T-helper 22 cell (primary cell): Measurements from ENCODE around the gene RCN2.
A peak's percentile ranks its signal among the peaks of the same experiment; 100 is the strongest.

Experiments used
- DNase-seq: peaks from one replicate; pipeline ENCODE4 v3.0.0-alpha.2; 2020; ENCODE audit warnings: low read depth

The RCN2 gene

DNA sequence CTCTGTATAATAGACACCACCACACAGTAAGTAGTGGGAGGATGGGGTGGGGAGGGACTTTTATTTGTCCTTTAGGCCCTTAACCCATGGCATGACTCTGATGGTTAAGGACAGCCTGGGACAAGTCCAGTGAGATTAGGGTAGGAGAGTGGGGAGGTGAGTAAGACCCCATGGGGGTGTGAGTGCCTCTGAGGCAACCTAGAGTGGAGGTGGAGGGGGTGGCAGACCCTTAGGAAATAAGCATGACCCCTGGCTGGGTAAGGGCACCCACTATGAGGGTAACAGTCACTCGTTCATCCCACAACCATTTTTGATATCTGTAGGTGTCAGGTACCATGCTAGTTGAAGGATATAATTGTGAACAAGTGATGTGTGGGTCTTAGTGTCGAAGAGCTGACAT lies 42.4 kb downstream of the RCN2 start:
- no peak for DNase-seq

DNA sequence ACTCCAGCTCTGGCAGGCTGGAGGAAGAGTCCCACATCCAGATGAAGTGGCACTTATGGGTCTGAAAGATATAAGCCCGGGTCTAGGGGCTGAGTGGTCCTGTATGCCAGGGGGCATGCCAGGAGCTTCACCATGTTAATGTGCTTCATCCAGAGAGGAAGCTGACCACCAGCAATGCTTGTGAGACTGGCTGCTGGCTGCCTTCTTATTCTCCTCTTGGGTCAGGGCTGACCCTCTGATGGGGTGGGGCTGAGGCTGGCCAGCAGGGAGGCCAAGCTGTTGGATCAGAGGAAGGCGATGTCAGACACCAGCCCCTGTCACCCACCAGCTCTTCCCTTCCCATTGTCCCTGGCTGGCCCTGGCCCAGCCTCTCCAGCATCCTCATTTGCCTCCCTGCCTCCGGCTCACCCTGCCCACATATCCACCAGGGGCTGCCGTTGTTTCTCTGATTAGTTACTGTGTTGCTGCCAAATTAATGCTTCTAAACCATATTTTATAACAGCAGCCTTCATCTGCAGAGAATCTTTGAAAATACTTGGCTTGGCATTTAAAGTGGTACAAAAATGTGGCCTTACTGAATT lies 43.0 kb downstream of the RCN2 start:
- DNase-seq, result no peak

DNA sequence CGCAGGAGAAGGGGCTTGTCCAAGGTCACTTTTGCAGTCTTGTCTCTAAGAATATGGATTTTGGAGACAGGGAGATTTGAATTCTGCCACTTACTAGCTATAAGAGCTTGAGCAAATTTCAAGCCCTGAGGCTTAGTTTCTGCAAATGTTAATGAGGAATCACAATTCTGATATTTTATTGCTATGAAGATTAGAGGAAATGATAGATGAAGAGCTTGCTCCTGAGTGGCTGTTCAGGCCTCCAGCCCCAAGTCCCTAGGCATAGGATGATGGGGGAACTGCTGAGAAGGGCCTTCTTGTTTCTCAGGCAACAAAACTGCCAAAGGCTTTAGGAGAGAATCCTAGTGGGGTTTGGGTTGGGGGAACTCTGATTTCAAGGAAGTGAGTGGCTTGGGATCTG lies 44.6 kb downstream of the RCN2 start:
- DNase-seq, result no peak

DNA sequence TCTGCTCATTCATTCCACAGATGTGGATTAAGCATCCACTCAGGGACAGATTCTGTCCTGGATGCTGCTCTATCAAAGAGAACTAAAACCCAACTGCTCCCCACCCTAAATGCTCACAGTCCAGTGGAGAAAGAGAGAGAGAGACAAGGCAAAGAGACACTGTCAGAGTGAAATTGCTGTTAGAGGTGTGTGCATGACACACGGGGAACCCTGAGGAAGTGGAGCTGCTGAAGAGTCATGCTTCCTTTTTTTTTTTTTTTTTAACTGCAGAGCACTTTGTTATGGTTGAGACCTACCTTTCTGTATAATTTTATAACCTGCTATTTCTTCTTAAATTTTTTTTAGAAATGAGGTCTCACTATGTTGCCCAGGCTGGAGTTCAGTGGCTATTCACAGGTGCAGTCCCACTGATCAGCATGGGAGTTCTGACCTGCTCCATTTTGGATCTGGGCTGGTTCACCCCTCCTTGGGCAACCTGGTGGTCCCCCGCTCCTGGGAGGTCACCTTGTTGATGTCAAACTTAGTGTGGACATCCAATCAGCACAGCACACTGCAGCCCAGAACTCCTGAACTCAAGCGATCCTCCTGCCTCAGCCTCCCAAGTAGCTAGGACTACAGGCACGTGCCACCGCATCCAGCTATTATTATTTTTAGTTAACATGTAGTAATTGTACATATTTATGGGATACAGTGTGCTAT lies 45.2 kb downstream of the RCN2 start:
- DNase-seq, result no peak

DNA sequence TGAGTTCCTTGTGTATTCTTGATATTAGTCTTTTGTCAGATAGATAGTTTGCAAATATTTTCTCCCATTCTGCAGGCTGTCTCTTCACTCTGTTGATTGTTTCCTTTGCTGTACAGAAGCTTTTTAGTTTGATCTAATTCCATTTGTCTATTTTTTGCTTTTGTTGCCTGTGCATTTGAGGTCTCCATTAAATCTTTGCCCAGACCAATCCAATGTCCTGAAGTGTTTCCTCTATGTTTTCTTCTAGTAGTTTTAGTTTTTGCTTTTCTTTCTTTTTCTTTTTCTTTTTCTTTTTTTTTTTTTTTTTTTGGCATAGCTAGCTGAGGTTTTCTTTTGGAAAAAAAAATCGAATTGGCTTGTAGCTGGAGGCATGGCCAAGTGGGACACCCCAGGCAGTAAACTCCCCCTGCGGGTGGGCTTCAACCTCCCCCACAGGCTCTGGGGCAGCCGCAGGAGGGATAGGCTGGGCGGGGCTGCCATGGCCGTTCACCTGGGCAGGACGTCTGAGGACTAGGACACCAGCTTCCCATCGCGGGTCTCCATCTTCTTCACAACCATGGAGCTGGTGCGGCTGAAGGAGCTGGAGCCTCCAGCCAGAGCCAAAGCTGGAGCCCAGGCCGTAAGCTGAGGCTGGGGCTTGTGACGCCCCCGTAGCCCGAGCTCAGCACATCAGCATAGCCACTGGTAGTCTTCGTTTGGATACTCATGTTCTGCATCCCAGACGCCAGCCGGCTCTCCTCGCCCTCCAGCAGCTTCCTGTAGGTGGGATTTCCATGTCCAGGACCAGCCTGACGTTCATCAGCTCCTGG lies 47.2 kb downstream of the RCN2 start:
- DNase-seq, result no peak

DNA sequence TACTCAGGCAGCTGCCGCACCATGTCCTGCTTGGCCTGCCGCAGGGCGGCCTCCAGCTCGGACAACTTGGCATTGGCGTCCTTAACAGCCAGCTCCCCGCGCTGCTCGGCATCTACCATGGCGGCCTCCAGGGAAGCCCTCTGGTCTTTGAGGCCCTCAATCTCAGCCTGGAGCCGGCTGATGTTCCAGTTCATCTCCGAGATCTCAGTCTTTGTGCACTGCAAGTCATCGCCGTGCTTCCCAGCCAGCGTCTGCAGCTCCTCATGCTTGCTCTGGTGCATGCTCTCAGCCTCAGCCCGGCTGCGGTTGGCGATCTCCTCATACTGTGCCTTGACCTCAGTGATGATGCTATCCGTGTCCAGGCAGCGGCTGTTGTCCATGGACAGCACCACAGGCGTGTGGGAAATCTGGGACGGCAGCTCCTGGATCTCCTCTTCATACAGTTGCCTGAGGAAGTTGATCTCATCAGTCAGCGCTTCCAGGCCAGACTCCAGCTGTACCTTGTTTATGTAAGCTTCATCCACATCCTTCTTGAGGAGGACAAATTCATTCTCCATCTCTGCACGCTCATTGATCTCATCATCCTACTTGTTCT lies 47.9 kb downstream of the RCN2 start:
- DNase-seq, result no peak

DNA sequence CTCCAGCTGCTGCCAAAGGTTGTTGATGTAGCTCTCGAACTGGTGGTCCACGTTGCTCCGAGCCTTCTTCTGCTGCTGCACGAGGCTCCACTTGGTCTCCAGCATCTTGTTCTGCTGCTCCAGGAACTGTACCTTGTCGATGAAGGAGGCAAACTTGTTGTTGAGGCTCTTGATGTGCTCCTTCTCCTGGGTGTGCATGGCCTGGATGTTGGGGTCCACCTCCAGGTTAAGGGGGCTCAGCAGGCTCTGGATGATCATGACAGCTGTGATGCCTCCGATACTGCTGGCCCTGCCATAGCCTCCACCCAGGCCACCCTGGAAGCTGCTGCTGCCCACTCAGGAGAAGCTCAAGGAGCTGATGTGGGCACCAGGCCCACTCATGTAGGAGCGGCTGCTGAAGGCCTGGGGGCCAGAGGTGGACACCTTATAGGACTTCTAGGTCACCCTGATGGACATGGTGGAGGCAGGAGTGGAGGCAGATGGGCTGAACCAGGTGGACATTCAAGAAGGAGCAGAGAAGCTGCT lies 48.5 kb downstream of the RCN2 start:
- DNase-seq, result no peak

DNA sequence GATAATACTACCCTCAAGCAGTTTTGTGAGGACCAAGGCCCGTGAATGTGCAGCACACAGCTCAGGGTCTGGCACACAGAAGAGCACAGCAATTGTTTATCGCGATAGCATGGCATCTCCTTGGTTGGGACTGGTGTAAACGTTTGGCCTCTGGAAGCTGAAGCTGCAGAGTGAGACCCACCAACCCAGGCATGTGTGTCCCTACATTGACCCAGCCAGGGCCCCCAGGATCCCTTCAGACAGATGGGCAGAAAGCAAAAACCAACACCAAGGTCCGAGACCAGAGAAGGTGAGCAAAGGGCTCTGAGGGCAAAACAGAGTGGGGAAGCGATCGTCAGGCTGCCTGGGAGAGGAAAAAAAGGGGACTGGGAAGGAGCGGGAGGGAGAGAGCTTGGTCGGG lies 50.8 kb downstream of the RCN2 start:
- no peak for DNase-seq

DNA sequence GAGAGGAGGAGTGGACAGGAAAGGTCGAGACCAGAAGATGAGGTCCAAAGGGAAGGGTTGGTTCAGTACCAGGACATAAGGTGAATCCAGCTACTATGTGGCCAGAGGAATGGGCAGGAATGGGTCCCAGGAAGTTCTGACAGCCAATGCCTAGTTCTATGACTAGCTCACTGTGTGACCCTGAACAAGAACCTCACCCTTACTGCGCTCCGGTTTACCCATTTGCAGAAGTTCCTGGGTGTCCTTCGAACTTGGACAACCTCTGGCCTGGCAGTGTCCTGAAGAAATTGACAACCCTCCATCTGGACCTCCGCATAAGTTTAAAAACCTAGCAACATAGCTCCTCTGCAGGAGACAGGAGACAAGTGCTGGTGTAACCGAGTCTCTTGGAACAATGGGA lies 51.2 kb downstream of the RCN2 start:
- no peak for DNase-seq

DNA sequence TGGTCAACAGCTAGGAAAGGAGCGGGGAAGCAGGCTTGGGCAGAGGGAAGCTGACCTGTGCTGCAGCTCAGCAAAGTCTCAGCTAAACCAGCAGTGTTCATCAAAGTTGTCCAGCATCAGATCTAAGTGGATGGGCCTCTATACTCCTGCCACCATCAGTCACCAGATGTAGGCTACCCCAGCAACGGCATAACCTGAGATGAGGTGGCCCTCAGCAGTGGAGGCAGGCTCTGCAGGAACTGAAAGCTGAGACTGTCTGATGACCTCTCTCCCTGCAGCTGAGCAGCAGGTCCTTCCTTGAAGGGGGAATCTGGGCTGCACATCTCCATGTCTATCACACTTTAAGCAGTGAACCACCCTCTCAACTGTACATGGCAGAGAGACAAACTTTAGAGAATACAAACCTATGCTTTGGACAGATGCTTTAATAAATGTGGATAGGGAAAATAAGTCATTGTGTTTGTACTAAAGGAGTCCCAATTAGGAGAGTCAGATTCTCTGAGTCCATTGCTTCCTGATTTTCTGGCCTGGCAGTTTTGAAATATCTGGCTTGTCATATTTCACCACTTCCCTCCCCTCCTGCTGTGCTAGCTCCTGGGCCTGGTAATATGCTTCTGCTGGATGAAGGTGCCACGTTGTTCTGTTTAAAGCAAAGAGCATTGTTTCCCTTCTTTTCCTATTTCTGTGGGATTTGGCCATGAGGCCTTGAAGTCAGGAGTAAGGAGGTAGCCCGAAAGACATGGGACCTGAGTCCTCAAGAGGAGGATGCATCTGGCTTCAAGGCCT lies 52.2 kb downstream of the RCN2 start:
- no peak for DNase-seq

DNA sequence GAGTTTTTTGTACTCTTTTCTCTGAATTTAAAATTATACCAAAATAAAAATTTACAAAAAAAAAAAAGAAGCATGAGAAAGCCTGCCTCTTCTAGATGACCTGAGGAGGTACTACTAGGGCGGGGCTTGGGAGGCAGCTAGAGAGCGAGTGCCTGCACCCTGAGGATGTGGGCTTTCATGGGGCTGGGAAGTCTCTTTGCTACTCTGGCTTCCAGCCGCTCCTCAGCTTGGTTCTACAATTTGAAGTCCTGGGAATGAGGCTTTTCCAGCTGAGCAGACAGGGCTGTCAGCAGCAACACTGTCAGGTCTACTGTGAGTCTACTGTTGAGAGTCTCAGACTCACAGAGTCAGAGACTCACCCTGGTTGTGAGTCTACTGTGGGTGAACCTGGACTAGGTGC lies 55.2 kb downstream of the RCN2 start:
- DNase-seq, result no peak

DNA sequence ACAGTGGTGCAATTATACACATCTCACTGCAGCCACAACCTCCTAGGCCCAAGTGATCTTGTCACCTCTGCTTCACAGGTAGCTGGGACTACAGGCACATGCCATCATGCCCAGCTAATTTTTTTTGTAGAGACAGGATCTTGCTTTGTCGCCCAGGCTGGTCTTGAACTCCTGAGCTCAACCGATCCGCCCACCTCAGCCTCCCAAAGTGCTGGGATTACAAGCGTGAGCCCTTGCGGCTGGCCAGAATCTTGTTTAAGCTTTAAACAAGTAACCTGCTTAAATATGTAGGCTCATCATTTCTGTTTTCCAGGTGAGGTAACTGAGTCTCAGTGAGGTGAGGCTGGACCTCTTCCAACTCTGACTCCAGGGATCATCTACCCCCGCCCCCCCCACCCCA lies 55.7 kb downstream of the RCN2 start:
- no peak for DNase-seq

DNA sequence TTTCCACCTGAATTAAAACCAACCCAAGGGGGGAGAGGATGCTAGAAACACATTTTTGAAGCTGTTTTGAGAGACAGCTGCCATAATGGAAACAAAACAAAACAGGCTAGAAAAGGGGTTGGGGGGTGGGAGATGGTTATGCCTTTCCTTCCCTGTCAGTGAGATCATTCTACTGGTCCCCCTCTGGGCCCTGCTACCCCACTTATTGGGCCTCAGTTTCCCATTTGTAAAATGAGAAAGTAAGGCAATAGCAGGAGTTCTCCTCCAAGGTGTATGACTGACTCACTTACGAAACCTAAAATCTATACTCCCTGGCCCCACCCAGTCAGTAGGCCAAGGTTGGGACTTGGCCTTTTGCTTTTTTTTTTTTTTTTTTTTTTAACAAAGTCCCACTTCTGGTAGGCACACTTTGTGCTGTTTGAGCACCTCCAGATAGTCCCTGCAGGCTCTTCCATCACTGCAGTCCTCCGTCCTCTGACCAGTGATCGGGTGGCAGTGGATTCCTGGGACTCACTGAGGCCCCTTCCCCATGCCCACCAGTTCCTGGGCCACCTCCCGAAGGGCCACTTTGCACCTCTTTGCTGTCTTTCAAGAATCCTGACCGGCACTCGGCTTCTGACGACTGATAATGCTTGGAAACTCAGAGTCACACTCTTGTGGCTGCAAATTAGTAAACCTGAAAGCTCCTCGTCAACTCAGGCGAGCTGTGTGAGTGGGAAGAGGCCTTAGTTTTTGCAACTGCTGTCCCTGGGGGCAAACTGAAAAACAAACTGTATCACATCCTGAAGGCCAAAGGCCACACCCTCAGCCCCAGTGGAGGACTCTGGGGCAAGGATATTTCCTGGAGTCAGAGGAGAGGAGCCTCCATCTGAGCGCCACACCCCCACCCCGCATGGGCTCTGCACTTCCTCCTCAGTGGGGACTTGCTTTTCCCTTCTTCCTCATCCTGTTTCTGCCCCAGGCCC lies 56.6 kb downstream of the RCN2 start:
- DNase-seq, result no peak

DNA sequence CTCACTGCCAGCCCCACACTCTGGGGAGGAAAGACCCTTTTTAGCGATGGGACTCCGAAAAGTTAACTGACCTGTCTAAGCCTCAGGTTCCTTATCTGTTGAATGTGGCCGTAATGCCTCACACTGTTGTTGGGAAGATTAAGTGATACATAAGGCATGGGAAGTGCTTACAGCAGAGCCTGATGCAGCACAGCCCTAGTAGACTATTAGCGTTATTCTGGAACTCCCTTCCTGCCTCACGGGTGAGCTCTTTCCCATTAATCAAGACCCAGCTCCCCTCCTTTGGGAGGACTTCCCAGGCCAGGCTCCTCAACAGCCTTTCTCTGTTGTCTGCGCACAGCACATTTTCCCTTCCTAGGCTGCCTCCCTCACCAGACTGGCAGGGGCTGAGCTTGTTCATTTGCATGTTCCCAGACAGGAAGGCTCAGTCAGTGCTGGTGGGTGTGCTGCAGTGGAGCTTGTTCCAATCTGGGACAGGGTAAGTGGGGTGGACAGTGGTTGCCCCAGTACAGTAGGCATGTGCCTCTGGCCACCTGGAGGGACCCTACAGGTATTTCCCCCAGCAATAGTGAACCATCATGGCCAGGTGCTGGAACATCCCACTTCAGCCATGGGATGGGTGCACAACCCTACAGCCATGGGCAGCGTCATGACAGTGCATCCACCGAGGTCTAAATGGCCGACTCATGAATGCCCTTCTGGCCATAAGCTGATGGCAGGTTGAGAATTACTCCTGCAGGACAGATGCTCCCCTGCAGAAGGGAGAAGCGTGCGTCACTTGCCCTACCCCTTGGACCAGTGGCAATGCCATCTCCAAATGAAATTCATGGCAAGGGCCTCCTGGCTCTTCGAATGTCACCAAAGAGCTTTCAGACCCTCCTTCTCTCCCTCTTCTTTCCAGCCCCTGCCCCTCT lies 57.6 kb downstream of the RCN2 start:
- no peak for DNase-seq

DNA sequence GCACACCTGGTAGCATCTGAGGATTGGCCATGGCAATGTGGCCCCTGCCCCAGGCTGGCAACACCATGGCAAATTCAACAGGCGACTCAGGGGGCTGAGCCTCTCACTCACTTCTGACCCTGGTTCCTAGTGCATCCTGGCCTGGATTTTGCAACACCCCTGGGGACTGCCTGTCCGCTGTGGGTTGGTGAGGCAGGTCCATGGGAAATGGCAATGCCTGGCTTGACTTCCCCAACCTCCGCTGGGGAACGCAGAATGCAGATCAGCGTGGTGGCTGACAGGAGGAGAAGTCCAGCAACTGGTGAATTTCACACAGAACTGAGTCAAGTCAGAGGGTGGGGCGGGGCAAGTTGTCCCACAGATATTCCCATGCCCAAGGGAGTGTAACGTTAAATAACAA lies 59.5 kb downstream of the RCN2 start:
- no peak for DNase-seq

DNA sequence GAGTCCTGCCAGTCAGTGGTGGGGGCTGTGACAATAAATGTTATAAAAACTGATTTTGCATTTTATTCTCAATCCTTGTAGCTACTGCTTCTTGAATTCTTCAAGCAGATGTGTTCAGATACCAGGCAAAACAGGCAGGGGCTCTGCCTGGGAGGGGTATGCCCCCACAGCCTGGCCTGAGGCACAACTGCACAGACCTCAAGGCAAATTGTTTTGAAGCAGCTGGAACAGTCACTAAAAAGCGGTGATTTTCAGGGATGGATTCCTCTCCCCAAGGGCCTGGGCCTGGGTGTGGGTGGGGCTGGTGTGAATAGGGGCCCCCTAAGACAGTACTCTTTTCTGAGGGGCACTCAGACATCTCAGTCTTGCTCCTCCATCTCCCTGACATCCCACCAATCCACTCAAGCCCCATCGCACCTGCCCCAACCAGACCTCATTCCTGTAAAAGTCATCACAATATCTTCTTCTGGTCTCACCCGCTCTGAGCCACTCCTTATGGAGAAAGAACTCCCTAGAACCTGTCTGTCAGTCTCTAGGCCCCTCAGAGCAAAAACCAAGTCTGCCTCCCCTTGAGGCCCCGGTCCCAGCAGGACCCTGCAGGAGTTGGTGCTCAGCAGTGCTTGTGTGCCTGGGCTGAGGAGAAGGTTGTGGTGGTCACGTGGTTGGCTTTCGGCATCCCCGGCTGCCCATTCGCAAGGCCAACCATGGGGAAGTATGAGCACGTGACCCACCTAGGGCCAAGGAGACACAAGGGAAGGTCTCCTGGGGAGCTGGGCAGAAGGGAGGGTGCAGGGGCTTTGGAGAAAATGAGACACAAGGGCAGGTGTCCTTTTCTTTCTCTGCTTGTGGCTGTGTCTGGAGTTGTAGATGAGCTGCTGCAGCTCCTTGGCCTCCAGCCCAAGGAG lies 60.4 kb downstream of the RCN2 start:
- DNase-seq, result no peak

DNA sequence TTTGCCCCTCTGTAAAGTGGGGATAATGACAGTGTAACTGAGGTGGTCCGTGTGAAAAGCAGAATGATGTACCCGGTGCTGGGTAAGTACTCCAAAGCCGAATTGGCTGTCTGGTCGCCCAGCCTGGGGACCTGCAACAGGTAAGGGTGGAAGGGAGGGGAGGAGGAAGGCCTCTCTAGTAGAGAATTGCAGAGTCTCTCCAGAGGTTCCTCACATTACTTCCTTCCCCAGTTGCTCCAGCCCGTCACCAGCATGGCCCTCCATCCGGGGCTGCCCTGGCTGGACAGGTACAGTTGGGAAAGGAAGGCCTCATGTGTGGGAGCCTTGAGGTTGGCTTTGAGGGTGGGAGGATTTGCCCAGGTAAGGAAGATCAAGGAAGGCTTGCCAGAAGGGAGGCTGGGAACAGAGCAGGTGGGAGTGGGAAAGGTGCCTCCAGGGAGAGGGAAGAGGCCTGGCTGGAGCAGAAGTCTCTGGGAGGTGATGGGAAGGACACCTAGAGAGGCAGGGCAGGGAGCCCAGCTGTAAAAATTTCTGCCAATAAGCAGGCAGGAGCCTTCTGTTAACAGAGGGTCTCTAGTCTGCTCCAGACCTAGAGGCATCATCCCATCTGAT lies 61.7 kb downstream of the RCN2 start:
- DNase-seq, result no peak

DNA sequence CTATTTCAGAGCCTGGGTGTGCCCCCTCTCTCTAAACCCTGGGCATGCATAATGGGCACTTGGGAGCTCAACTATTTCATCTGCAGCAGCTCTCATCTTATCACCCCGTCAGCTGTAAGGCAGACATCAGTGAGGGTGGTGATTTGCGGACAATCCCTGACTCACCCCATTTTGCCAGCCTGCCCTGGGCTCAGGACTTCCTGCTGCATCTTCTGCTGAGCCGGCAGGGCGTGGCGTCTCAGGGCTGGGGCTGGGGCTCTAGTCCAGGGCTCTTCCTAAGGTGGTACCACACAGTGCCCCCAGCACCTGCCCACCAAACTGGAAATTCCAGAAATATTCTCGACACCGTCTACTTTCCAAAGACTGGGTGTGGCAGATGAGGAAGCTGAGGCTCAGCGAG lies 62.5 kb downstream of the RCN2 start:
- peak; percentile 59 for DNase-seq
